IPS-18a (cell line): ENCODE measurements around the gene CPTP.

Experiments
- H3K27ac ChIP-seq: one replicate; pipeline ENCODE4 v1.5.1; 2013; ENCODE audit warnings: low read length
- H3K27me3 ChIP-seq: one replicate; pipeline ENCODE4 v1.6.1; 2013; ENCODE audit warnings: mild to moderate bottlenecking, low read length; ENCODE audit not compliant: control insufficient read depth, insufficient read depth
- H3K36me3 ChIP-seq: one replicate; pipeline ENCODE4 v1.6.1; 2013; ENCODE audit warnings: low read depth, low read length; ENCODE audit not compliant: control insufficient read depth
- H3K4me1 ChIP-seq: one replicate; pipeline ENCODE4 v1.6.1; 2013; ENCODE audit warnings: low read depth, low read length; ENCODE audit not compliant: control insufficient read depth
- H3K4me3 ChIP-seq: one replicate; pipeline ENCODE4 v1.5.1; 2013; ENCODE audit warnings: low read length
- H3K9ac ChIP-seq: one replicate; pipeline ENCODE4 v1.6.1; 2013; ENCODE audit warnings: mild to moderate bottlenecking, low read length, moderate library complexity
- H3K9me3 ChIP-seq: one replicate; pipeline ENCODE4 v1.6.1; 2013; ENCODE audit warnings: low read depth, low read length; ENCODE audit not compliant: control insufficient read depth

The CPTP gene

GRCh38 chr1:1329304-1330210, 5.0 kb downstream of the CPTP start:
- no peak overlapping the region for H3K9ac ChIP-seq
- no peaks in the 10 kb centered on the region for H3K9me3 ChIP-seq
- no peaks in the 10 kb centered on the region for H3K27me3 ChIP-seq
- H3K36me3 ChIP-seq = no peaks in the 10 kb centered on the region
- H3K27ac ChIP-seq = no peak overlapping the region
- no peaks in the 10 kb centered on the region for H3K4me1 ChIP-seq
- no peak overlapping the region for H3K4me3 ChIP-seq

DNA sequence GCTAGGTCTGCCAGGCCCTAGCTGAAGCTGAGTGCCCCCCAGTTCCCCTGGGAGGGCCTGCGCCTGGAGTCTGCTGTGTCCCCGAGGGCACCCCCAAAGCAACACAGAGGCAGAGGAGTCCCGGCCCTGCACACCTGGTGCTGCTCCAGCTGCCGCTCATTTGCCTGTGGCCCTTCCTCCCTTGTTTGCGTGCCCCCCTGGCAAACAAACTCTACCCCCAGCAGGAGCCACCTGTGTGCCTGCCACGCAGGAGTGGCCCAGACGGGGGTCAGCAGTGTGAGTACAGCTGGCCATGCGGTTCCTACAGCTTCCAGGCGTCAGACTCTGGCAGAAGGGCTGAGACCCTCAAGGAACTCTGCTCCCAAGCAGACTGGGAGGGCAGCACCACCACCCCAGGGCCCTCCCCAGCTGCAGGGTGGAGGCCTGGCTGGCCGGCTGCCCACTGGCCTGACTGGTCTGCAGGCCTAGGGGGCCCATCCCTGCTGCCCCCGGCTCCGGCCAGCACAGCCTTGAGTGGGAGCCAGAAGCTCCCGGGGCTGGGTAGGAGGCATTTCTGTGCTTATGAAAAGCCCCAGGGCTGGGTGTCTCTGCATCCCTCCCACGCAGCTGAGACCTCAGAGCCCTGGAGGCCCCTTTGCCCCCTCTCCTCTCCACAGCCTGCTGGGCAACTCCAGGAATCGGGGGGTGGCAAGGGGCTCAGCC, 5.9 kb downstream of the CPTP start:
- Histone ChIP-seq H3K9me3 (no peaks in the 10 kb centered on the region), H3K4me1 (no peaks in the 10 kb centered on the region), H3K4me3 (no peak overlapping the region), H3K27me3 (no peaks in the 10 kb centered on the region), H3K36me3 (no peaks in the 10 kb centered on the region), H3K27ac (no peak overlapping the region), H3K9ac (no peak overlapping the region)

DNA sequence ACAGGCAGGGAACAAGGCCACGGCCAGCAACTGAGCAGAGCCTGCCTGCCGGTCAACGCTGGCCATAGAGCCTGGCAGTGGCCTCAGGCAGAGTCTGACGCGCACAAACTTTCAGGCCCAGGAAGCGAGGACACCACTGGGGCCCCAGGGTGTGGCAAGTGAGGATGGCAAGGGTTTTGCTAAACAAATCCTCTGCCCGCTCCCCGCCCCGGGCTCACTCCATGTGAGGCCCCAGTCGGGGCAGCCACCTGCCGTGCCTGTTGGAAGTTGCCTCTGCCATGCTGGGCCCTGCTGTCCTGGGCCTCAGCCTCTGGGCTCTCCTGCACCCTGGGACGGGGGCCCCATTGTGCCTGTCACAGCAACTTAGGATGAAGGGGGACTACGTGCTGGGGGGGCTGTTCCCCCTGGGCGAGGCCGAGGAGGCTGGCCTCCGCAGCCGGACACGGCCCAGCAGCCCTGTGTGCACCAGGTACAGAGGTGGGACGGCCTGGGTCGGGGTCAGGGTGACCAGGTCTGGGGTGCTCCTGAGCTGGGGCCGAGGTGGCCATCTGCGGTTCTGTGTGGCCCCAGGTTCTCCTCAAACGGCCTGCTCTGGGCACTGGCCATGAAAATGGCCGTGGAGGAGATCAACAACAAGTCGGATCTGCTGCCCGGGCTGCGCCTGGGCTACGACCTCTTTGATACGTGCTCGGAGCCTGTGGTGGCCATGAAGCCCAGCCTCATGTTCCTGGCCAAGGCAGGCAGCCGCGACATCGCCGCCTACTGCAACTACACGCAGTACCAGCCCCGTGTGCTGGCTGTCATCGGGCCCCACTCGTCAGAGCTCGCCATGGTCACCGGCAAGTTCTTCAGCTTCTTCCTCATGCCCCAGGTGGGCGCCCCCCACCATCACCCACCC, 6.7 kb downstream of the CPTP start, which contains the start of gene TAS1R3:
TAS1R3 (plus strand) TSS at position 213 of the 898 bp plus-strand sequence; CDS start at position 279, 66 bp downstream.
- H3K9ac ChIP-seq = no peak within 1 kb of the TSS
- no peak within 1 kb of the TSS for H3K4me3 ChIP-seq
- no peaks in the 10 kb centered on the region for H3K36me3 ChIP-seq
- H3K27me3 ChIP-seq = no peaks in the 10 kb centered on the region
- H3K27ac ChIP-seq = no peak within 1 kb of the TSS
- H3K9me3 ChIP-seq = no peaks in the 10 kb centered on the region
- H3K4me1 ChIP-seq = no peaks in the 10 kb centered on the region

DNA sequence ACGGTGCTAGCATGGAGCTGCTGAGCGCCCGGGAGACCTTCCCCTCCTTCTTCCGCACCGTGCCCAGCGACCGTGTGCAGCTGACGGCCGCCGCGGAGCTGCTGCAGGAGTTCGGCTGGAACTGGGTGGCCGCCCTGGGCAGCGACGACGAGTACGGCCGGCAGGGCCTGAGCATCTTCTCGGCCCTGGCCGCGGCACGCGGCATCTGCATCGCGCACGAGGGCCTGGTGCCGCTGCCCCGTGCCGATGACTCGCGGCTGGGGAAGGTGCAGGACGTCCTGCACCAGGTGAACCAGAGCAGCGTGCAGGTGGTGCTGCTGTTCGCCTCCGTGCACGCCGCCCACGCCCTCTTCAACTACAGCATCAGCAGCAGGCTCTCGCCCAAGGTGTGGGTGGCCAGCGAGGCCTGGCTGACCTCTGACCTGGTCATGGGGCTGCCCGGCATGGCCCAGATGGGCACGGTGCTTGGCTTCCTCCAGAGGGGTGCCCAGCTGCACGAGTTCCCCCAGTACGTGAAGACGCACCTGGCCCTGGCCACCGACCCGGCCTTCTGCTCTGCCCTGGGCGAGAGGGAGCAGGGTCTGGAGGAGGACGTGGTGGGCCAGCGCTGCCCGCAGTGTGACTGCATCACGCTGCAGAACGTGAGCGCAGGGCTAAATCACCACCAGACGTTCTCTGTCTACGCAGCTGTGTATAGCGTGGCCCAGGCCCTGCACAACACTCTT, 7.6 kb downstream of the CPTP start:
- H3K27me3 ChIP-seq = no peaks in the 10 kb centered on the region
- H3K4me1 ChIP-seq = no peaks in the 10 kb centered on the region
- no peaks in the 10 kb centered on the region for H3K36me3 ChIP-seq
- H3K4me3 ChIP-seq = no peak overlapping the region
- H3K9ac ChIP-seq = no peak overlapping the region
- no peaks in the 10 kb centered on the region for H3K9me3 ChIP-seq
- H3K27ac ChIP-seq = no peak overlapping the region

GRCh38 chr1:1332774-1333480, 8.3 kb downstream of the CPTP start:
- H3K36me3 ChIP-seq = no peaks in the 10 kb centered on the region
- no peak overlapping the region for H3K27ac ChIP-seq
- H3K9ac ChIP-seq = no peak overlapping the region
- H3K4me1 ChIP-seq = no peaks in the 10 kb centered on the region
- no peak overlapping the region for H3K4me3 ChIP-seq
- H3K9me3 ChIP-seq = no peaks in the 10 kb centered on the region
- no peaks in the 10 kb centered on the region for H3K27me3 ChIP-seq

GRCh38 chr1:1333551-1334241, 9.1 kb downstream of the CPTP start:
- H3K27me3 ChIP-seq = no peaks in the 10 kb centered on the region
- no peaks in the 10 kb centered on the region for H3K36me3 ChIP-seq
- H3K9ac ChIP-seq = no peak overlapping the region
- no peaks in the 10 kb centered on the region for H3K4me1 ChIP-seq
- no peak overlapping the region for H3K27ac ChIP-seq
- no peaks in the 10 kb centered on the region for H3K9me3 ChIP-seq
- H3K4me3 ChIP-seq = no peak overlapping the region

- Histone ChIP-seq H3K4me1 (no peaks in the 10 kb centered on the region), H3K9me3 (no peaks in the 10 kb centered on the region), H3K4me3 (no peak overlapping the region)
Observed at GRCh38 chr1:1334835-1335234, 10.2 kb downstream of the CPTP start.

DNA sequence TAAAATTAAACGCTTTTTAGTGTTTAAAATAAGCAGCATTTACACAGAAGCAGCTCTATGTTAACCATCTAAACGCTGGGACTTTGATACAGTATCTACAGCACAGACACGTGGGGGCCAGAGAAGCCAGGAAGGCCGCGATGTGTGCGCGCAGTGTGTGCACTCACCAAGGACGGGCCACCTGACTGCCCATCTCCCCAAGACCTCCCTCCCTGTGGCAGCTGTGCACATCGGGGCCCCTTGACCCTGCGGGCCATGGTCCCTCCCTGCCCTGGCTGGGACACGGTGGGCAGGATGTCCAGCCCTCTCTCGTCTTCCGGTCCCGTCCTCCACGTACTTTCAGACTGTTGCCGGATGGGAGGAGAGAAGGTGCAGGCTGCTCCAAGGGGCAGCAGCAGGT, 10.7 kb downstream of the CPTP start:
- Histone ChIP-seq H3K9me3 (no peaks in the 10 kb centered on the region), H3K4me1 (no peaks in the 10 kb centered on the region), H3K36me3 (peaks cover 2% of the 10 kb centered on the region), H3K27ac (no peak overlapping the region), H3K4me3 (no peak overlapping the region), H3K9ac (no peak overlapping the region), H3K27me3 (no peaks in the 10 kb centered on the region)

More at GRCh38 chr1:1334835-1335234, 10.2 kb downstream of the CPTP start:
- Histone ChIP-seq H3K9ac (no peak overlapping the region), H3K27me3 (no peaks in the 10 kb centered on the region), H3K36me3 (peaks cover 2% of the 10 kb centered on the region), H3K27ac (no peak overlapping the region)

- no peaks in the 10 kb centered on the region for H3K27me3 ChIP-seq
- H3K9ac ChIP-seq = no peak overlapping the region
- H3K36me3 ChIP-seq = peaks cover 2% of the 10 kb centered on the region
- H3K9me3 ChIP-seq = no peaks in the 10 kb centered on the region
- no peaks in the 10 kb centered on the region for H3K4me1 ChIP-seq
- H3K4me3 ChIP-seq = no peak overlapping the region
- H3K27ac ChIP-seq = no peak overlapping the region
Observed at GRCh38 chr1:1335792-1336248, 11.2 kb downstream of the CPTP start.

GRCh38 chr1:1336446-1336845, 11.8 kb downstream of the CPTP start:
- Histone ChIP-seq H3K9ac (no peak overlapping the region), H3K4me1 (no peaks in the 10 kb centered on the region), H3K4me3 (no peak overlapping the region), H3K27me3 (no peaks in the 10 kb centered on the region), H3K36me3 (peaks cover 6% of the 10 kb centered on the region), H3K9me3 (no peaks in the 10 kb centered on the region), H3K27ac (no peak overlapping the region)
